HepG2 (cell line): ENCODE measurements around the gene ZNF740. TPM values are rescaled to one million over a fixed set of nuclear protein-coding genes. Genes with fewer than 3 reads are reported as not detected.

Experiments
- AHR ChIP-seq: IDR thresholded peaks from 2 replicates; pipeline ENCODE4 v1.6.1; 2018; ENCODE audit warnings: missing genetic modification reagents, missing compliant biosample characterization
- CBX2 ChIP-seq, 2 experiments: fragments of 200-600 bp in 1 of 2; sonication (generic); formaldehyde crosslinking in 1 of 2; IDR thresholded peaks; 2 replicates each; pipeline versions ENCODE4 v1.7.0 to v1.8.1; 2018 to 2022; ENCODE audit warnings: low read depth in 2 of 2, low read length in 1 of 2, mild to moderate bottlenecking in 1 of 2, missing genetic modification reagents in 1 of 2
- CENPX ChIP-seq: sonication (generic); formaldehyde crosslinking; IDR thresholded peaks from 2 replicates; pipeline ENCODE4 v1.9.0; 2021; ENCODE audit warnings: mild to moderate bottlenecking, missing genetic modification reagents, moderate library complexity
- CSRNP1 ChIP-seq: sonication (generic); formaldehyde crosslinking; IDR thresholded peaks from 2 replicates; pipeline ENCODE4 v1.8.1; 2023; ENCODE audit warnings: mild to moderate bottlenecking, missing genetic modification reagents
- FOSL1 ChIP-seq: sonication (generic); formaldehyde crosslinking; IDR thresholded peaks from 2 replicates; pipeline ENCODE4 v1.9.0; 2021; ENCODE audit warnings: missing genetic modification reagents, borderline replicate concordance
- MAZ ChIP-seq, 2 experiments: sonication (generic) in 1 of 2; formaldehyde crosslinking in 1 of 2; IDR thresholded peaks; 2 replicates each; pipeline versions ENCODE4 v1.5.0 to v1.6.1; 2012 to 2020; ENCODE audit warnings: low read depth in 2 of 2, mild to moderate bottlenecking in 2 of 2, borderline replicate concordance in 1 of 2, improper control_type of control experiment in 1 of 2, low read length in 1 of 2, missing genetic modification reagents in 1 of 2, moderate library complexity in 1 of 2
- NFIC ChIP-seq: IDR thresholded peaks from 2 replicates; pipeline ENCODE4 v1.6.1; 2012; ENCODE audit warnings: mild to moderate bottlenecking, low read length, inconsistent platforms
- RNF2 ChIP-seq: fragments of 450-650 bp; conservative IDR thresholded peaks from 2 replicates; pipeline ENCODE4 v1.6.1; 2016; ENCODE audit warnings: low read depth
- SAFB2 ChIP-seq: sonication (generic); formaldehyde crosslinking; IDR thresholded peaks from 2 replicates; pipeline ENCODE4 v1.5.1; 2020; ENCODE audit warnings: missing genetic modification reagents, low read depth, mild to moderate bottlenecking, borderline replicate concordance
- TOE1 ChIP-seq: sonication (generic); formaldehyde crosslinking; IDR thresholded peaks from 2 replicates; pipeline ENCODE4 v1.4.0; 2020; ENCODE audit warnings: mild to moderate bottlenecking, missing genetic modification reagents
- ZBTB20 ChIP-seq: sonication (generic); formaldehyde crosslinking; IDR thresholded peaks from 2 replicates; pipeline ENCODE4 v1.8.1; 2023; ENCODE audit warnings: missing genetic modification reagents, low read depth, mild to moderate bottlenecking, borderline replicate concordance
- ZC3H4 ChIP-seq: sonication (generic); formaldehyde crosslinking; IDR thresholded peaks from 2 replicates; pipeline ENCODE4 v1.4.0; 2020; ENCODE audit warnings: missing genetic modification reagents, borderline replicate concordance
- ZFX ChIP-seq: sonication (generic); formaldehyde crosslinking; IDR thresholded peaks from 2 replicates; pipeline ENCODE4 v1.4.0; 2020; ENCODE audit warnings: mild to moderate bottlenecking, low read depth, missing genetic modification reagents, moderate library complexity
- ZGPAT ChIP-seq: IDR thresholded peaks from 2 replicates; pipeline ENCODE4 v1.6.1; 2016; ENCODE audit warnings: mild to moderate bottlenecking
- ZKSCAN1 ChIP-seq: fragments of 150-350 bp; IDR thresholded peaks from 2 replicates; pipeline ENCODE4 v1.6.1; 2014; ENCODE audit warnings: low read length
- ZNF746 ChIP-seq: sonication (generic); formaldehyde crosslinking; IDR thresholded peaks from 2 replicates; pipeline ENCODE4 v1.8.0; 2022; ENCODE audit warnings: mild to moderate bottlenecking, missing genetic modification reagents
- polyA plus RNA-seq, 8 experiments: library from polyadenylated mRNA; depleted of rRNA in 3 of 8; stranded (reverse) in 7 of 8; unstranded in 1 of 8; fragments of >200 nt; fragmentation: Illumina TruSeq in 4 of 8; extraction: Trizol in 4 of 8; gene quantifications; 2 replicates each; pipeline versions ENCODE4 v1.2.1 to v1.2.3, GENCODE V29; 2011 to 2016; ENCODE audit warnings: low read depth in 4 of 8, missing spikeins in 1 of 8, mixed read lengths in 1 of 8; ENCODE audit not compliant: insufficient read depth in 1 of 8
- total RNA-seq, 5 experiments: library from RNA; depleted of rRNA; stranded (reverse); fragments of >200 nt; fragmentation: Illumina TruSeq; extraction: Trizol; gene quantifications; 2 replicates each; pipeline ENCODE4 v1.2.3, GENCODE V29; 2016; ENCODE audit warnings: low read depth in 1 of 5
- TF ChIP-seq, protein P1 (sequence below): sonication (generic); formaldehyde crosslinking; IDR thresholded peaks from 2 replicates; pipeline ENCODE4 v1.5.0; 2020; ENCODE audit warnings: mild to moderate bottlenecking, low read depth, missing genetic modification reagents, borderline replicate concordance
- TF ChIP-seq, protein P2 (sequence below): sonication (generic); formaldehyde crosslinking; IDR thresholded peaks from 2 replicates; pipeline ENCODE4 v1.4.0; 2020; ENCODE audit warnings: missing genetic modification reagents
- TF ChIP-seq, protein P3 (sequence below): sonication (generic); formaldehyde crosslinking; IDR thresholded peaks from 2 replicates; pipeline ENCODE4 v1.4.0; 2020; ENCODE audit warnings: mild to moderate bottlenecking, missing genetic modification reagents, borderline replicate concordance

Gene ZNF740
- total and polyA plus RNA-seq, 2 of the 13 experiments (the other 11 are each of a cell fraction or from before 2014, with no cell fraction given) = 16.9 to 19.0 TPM

GRCh38 chr12:53180220-53180930 lies at the start of gene ZNF740, which contains the start of gene CSAD (continued):
- TF ChIP-seq CSRNP1 (CRISPR knock-in tag) (peak; percentile 74; the same call in 1 of the 2 replicates), ZKSCAN1 (no peak), ZGPAT (CRISPR knock-in tag) (peak; percentile 78; the same call in 1 of the 2 replicates), TOE1 (CRISPR knock-in tag) (no peak; the same call in 1 of the 2 replicates), ZFX (CRISPR knock-in tag) (peak; percentile 80), RNF2 (no peak; the same call in 1 of the 2 replicates), CBX2 (IDR thresholded peaks at IDR 0.05; ENCODE audit: low read depth, low read length) (no peak), CBX2 (CRISPR knock-in tag; IDR thresholded peaks at IDR 0.05; ENCODE audit: low read depth) (no peak), NFIC (no peak), CENPX (CRISPR knock-in tag) (no peak), ZNF746 (CRISPR knock-in tag) (peak; percentile 77), MAZ (IDR thresholded peaks at IDR 0.05; ENCODE audit: borderline replicate concordance, low read depth, low read length) (peak; percentile 95), MAZ (CRISPR knock-in tag; IDR thresholded peaks at IDR 0.05; ENCODE audit: low read depth) (peak; percentile 98), ZC3H4 (CRISPR knock-in tag) (no peak), SAFB2 (CRISPR knock-in tag) (no peak; the same call in 1 of the 2 replicates), ZBTB20 (CRISPR knock-in tag) (no peak), FOSL1 (CRISPR knock-in tag) (no peak), AHR (no peak)
- TF ChIP-seq, protein P1, sequence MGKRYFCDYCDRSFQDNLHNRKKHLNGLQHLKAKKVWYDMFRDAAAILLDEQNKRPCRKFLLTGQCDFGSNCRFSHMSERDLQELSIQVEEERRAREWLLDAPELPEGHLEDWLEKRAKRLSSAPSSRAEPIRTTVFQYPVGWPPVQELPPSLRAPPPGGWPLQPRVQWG (CRISPR knock-in tag) = no peak
- TF ChIP-seq, protein P2, sequence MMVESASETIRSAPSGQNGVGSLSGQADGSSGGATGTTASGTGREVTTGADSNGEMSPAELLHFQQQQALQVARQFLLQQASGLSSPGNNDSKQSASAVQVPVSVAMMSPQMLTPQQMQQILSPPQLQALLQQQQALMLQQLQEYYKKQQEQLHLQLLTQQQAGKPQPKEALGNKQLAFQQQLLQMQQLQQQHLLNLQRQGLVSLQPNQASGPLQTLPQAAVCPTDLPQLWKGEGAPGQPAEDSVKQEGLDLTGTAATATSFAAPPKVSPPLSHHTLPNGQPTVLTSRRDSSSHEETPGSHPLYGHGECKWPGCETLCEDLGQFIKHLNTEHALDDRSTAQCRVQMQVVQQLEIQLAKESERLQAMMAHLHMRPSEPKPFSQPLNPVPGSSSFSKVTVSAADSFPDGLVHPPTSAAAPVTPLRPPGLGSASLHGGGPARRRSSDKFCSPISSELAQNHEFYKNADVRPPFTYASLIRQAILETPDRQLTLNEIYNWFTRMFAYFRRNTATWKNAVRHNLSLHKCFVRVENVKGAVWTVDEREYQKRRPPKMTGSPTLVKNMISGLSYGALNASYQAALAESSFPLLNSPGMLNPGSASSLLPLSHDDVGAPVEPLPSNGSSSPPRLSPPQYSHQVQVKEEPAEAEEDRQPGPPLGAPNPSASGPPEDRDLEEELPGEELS = peak; percentile 87
- TF ChIP-seq, protein P3, sequence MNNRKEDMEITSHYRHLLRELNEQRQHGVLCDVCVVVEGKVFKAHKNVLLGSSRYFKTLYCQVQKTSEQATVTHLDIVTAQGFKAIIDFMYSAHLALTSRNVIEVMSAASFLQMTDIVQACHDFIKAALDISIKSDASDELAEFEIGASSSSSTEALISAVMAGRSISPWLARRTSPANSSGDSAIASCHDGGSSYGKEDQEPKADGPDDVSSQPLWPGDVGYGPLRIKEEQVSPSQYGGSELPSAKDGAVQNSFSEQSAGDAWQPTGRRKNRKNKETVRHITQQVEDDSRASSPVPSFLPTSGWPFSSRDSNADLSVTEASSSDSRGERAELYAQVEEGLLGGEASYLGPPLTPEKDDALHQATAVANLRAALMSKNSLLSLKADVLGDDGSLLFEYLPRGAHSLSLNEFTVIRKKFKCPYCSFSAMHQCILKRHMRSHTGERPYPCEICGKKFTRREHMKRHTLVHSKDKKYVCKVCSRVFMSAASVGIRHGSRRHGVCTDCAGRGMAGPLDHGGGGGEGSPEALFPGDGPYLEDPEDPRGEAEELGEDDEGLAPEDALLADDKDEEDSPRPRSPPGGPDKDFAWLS (CRISPR knock-in tag) = no peak
